ENCODE results near the gene NXT1.

The NXT1 gene

DNA sequence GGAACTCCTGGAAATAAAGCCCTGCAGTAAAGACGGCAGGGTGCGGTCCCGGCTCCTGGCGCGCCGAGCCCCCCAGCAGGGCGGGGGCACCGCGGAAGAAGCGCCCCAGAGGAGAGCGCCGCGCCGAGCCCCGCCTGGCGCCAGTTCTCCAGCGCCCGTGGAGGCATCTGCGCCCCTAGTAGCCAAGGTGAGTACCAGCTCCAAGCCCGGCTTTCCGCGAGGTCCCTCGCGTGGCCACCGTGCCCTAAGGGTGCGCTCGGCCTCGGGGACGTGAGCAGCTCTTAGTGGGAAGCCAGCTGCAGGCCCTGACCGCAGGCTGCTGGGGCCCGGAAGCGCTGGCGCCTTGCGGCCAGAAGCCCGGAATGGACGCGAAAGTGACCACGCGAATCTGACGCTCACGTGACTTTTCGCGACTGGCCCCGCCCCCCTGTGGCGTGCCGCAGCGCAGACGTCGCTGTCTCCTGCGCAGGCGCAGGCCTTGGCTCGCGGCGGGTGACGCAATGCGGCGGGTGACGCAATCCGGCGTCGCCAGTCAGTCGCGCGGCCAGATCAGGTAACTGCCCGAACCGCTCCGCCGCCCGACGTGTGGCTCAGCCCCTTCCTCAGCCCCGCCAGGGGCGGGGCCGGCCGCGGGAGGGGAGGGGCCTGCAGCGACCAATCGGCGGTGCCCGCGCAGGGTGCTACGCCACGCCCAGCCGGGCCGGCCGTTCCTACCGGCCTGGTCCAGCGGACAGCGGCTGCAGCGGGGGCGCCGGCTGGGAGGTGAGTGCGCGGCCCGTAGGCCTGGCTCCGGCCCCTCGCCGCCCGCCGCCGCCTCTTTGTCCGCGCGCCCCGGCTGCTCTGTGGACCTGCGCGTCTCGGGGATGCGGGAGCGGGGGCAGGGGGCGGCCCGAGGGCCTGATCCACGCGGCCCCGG, 11.1 kb downstream of the NXT1 start, which contains the start of gene GZF1:
GZF1 (plus strand) TSS at position 707 of the 916 bp plus-strand sequence. CDS start 2,202 bp downstream, outside the sequence.
- peak; percentile 99 for FAIRE-seq
- peak; percentile 92 for DNase-seq (ENCODE audit: insufficient read length)
- TF ChIP-seq POLR2A (IDR thresholded peaks at IDR 0.05; ENCODE audit: low read depth, low read length) (peak; percentile 88; the same call in 1 of the 2 replicates), TAF1 (IDR thresholded peaks at IDR 0.05; ENCODE audit: borderline replicate concordance, low read depth, low read length) (peak; percentile 72; the same call in 1 of the 2 replicates), POLR2AphosphoS5 (IDR thresholded peaks at IDR 0.05; ENCODE audit: low read depth, low read length) (peak; percentile 84)

DNA sequence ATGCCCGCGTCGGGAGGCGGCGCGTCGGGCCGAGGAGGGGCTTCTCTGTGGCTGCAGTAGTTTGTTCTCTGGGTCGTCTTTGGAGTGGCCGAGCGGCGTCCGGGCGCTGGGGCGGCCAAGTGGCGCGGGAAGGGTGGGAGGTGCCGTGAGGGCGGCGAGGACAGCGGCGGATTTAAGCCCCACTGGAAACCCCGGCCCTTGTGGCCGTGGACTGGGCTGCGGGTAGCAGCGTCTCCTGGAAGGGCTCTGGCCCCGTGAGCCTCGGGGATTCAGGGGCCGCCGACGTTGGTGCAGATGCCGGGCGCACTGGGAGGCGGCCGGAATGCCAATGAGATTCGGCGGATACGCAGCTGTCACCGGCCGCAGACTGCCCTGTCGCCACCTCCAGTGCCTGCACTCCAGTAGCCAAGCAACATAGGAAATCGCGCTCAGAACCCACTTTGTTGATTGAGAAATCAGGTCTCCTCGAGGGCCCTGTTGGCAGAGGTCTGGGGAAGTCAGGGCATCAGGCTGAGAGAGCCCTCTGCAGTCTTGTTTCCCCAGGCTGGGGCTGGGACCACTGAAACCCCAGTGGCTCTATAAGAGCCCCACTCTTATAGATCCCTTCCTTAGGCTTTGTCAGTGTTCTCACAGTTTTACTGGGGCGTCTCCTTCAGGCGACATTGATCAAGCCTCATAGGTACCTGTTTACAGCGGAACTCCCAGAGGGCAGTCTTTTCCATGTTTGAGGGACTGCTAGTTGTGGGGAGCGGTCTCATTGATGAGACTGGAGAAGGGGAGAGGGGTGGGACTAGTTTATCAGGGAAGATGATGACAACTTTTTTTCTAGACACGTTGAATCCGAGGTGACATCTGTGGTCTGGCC, 12.0 kb downstream of the NXT1 start:
- no peak for TF ChIP-seq POLR2AphosphoS5 (IDR thresholded peaks at IDR 0.05; ENCODE audit: low read depth, low read length)
- TF ChIP-seq TAF1 (IDR thresholded peaks at IDR 0.05; ENCODE audit: borderline replicate concordance, low read depth, low read length): no peak
- TF ChIP-seq POLR2A (IDR thresholded peaks at IDR 0.05; ENCODE audit: low read depth, low read length): no peak
- peak; percentile 41 for DNase-seq (ENCODE audit: insufficient read length)
- no peak for FAIRE-seq

DNA sequence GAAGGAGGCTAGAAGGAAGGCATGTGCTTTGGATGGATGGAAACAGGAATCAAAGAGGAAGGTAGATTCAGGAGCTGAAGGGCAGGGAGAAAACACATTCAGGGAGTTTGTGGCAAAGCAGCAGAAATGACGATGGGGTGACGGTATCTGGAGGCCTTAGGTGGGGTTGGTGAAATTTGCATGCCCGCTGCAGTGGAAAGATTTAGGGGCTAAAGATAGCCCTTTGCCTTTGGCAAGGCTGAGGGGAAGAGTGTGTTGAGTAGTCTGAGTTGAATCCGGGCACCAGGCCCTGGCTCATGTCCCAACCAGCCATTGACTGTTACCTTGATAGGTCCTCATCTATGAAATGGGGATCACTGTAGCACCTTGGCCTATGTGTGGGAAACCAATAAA, 12.7 kb downstream of the NXT1 start:
- no peak for FAIRE-seq
- DNase-seq (ENCODE audit: insufficient read length): no peak
- TF ChIP-seq POLR2AphosphoS5 (IDR thresholded peaks at IDR 0.05; ENCODE audit: low read depth, low read length) (no peak), TAF1 (IDR thresholded peaks at IDR 0.05; ENCODE audit: borderline replicate concordance, low read depth, low read length) (no peak), POLR2A (IDR thresholded peaks at IDR 0.05; ENCODE audit: low read depth, low read length) (no peak)

DNA sequence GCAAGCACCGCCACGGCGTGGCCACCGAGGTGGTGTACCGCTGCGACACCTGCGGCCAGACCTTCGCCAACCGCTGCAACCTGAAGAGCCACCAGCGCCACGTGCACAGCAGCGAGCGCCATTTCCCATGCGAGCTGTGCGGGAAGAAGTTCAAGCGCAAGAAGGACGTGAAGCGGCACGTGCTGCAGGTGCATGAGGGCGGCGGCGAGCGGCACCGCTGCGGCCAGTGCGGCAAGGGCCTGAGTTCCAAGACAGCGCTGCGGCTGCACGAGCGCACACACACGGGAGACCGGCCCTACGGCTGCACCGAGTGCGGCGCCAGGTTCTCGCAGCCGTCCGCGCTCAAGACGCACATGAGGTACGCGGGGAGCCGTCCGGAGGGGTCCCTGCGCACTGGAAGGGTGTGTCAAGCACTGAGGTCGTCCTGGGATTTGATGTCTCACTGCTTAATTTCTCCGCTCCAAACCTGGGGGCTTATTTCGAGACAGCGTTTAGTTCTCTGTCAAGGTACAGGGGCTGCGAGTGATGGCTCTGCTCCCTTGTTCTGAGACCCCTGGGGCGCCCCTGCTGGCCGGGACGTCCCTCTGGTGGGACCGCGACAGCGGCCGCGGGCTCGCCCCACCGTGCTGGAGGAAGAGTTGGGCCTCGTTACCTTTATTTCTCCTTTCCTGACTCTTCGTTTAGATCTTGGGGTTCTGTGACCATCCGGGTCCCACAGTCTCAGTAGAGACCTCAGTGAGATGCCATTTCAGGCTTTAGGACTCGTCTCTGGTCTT, 15.0 kb downstream of the NXT1 start:
- DNase-seq (ENCODE audit: insufficient read length): no peak
- FAIRE-seq: no peak
- TF ChIP-seq TAF1 (IDR thresholded peaks at IDR 0.05; ENCODE audit: borderline replicate concordance, low read depth, low read length) (no peak), POLR2AphosphoS5 (IDR thresholded peaks at IDR 0.05; ENCODE audit: low read depth, low read length) (no peak), POLR2A (IDR thresholded peaks at IDR 0.05; ENCODE audit: low read depth, low read length) (no peak)

DNA sequence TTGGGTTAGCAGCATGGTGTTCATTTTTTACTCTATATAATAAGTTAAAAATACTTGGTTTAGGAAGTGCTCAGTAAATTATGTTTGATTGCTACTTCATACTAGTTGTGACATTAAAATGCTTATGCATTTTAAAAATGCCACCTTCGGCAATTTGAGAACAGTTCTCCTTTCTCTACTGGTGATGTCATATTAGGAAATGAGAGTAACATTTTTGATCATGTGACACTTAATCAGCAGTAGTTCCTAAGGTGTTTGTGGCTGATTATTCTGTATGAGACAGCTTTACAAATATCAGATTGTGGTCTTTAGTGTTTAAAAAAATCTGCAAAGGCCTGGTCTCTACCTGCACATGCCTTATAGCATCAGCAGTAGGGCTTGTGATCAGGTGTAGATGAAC, 15.8 kb downstream of the NXT1 start:
- FAIRE-seq: no peak
- DNase-seq (ENCODE audit: insufficient read length): no peak
- no peak for TF ChIP-seq POLR2AphosphoS5 (IDR thresholded peaks at IDR 0.05; ENCODE audit: low read depth, low read length)
- no peak for TF ChIP-seq TAF1 (IDR thresholded peaks at IDR 0.05; ENCODE audit: borderline replicate concordance, low read depth, low read length)
- no peak for TF ChIP-seq POLR2A (IDR thresholded peaks at IDR 0.05; ENCODE audit: low read depth, low read length)

DNA sequence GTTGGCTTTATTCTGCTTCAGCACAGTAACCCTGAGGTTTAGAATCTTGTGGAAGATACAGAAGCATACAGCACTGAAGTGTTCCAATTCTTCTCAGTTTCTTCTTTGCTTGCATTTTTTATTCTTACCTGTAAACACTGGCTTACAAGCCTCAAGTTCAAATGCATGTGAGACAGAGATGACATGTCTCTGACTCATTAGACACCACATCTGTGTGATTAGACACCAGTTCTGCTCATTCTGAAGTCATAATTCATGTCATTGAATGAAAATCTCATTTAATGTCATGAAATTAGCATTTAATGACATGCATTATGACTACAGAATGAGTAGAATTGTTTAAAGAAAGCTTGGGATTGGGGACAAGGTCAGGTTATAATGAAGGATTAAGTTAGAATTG, 17.2 kb downstream of the NXT1 start:
- TF ChIP-seq POLR2A (IDR thresholded peaks at IDR 0.05; ENCODE audit: low read depth, low read length) (no peak), POLR2AphosphoS5 (IDR thresholded peaks at IDR 0.05; ENCODE audit: low read depth, low read length) (no peak), TAF1 (IDR thresholded peaks at IDR 0.05; ENCODE audit: borderline replicate concordance, low read depth, low read length) (no peak)
- FAIRE-seq: no peak
- DNase-seq (ENCODE audit: insufficient read length): no peak

DNA sequence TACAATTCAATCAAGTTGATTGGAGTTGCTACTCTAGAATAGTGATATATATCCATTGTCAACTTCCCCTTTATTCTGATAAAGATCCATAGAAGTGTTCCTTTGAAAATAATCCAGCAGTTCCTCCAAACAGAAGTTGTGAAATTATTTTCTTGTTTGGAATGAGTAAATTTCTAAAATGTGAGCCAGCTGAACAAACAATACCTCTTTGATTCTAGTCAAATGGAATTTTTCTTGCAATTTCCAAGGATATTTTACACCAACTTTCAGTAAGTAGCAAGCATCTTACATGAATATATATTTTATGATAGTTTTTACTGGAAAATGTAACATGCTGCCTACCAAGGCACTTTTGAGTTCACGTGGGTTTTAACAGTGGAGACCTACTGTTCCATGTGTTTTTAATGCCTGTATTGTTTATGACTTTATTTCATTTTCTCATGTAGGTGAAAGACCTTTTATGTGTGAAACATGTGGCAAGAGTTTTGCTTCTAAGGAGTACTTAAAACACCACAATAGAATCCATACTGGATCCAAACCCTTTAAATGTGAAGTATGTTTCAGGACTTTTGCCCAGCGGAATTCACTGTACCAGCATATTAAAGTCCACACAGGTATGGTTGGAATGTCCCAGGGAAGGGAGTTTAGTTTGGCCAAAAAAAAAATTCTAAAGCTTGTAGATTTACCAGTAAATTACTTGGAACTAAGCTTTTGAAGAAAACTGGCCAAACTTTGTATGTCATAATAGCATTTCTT, 17.9 kb downstream of the NXT1 start:
- FAIRE-seq: no peak
- no peak for TF ChIP-seq POLR2A (IDR thresholded peaks at IDR 0.05; ENCODE audit: low read depth, low read length)
- no peak for TF ChIP-seq POLR2AphosphoS5 (IDR thresholded peaks at IDR 0.05; ENCODE audit: low read depth, low read length)
- no peak for DNase-seq (ENCODE audit: insufficient read length)

DNA sequence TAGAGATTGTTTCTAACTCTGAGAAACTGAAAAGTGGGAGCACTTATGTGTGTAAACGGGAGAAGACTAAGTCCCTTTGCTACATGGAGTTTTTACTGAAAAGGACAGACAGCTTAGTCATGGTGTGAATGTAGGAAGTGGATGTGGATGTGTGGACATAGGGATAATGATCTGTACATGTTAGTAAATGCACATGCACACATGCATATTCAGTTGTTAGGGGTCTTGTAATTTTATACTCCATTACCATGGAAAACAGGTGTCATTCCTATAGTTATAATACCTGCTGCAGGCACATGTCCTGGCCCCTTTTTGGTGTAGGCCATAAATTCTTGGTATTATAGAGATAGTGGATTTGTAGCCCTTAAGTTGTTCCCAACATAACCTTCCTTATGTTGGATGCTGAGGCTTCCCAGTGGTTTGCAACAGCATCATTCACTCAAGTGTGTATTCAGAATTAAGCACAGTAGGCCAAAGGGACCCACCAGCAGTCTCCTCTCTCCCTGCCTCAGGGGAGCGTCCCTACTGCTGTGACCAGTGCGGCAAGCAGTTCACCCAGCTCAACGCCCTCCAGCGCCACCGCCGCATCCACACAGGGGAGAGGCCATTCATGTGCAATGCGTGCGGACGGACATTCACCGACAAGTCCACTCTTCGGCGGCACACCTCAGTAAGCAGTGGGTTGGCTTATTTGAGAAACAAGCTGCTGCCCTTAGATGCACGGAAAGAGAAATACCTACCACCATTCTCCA, 18.7 kb downstream of the NXT1 start:
- FAIRE-seq (no peak), DNase-seq (ENCODE audit: insufficient read length) (no peak)
- TF ChIP-seq POLR2AphosphoS5 (IDR thresholded peaks at IDR 0.05; ENCODE audit: low read depth, low read length) (no peak), POLR2A (IDR thresholded peaks at IDR 0.05; ENCODE audit: low read depth, low read length) (no peak), TAF1 (IDR thresholded peaks at IDR 0.05; ENCODE audit: borderline replicate concordance, low read depth, low read length) (no peak)

DNA sequence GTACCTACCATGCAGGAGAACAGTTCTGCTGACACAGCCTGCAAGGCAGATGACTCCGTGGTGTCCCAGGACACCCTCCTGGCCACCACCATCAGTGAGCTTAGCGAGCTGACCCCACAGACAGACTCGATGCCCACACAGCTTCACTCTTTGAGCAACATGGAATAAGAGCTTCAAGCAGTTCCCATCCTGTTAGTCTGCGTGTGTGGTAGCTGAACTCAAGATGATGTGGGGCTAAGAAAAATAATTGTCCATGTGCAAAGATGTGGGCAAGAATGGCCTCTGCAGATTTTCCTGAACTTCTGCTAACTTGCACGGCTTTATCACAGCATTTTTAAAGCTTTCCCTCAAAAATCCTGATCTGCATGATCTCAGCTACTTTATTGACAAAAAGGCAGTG, 19.7 kb downstream of the NXT1 start:
- FAIRE-seq (no peak), DNase-seq (ENCODE audit: insufficient read length) (no peak)
- no peak for TF ChIP-seq TAF1 (IDR thresholded peaks at IDR 0.05; ENCODE audit: borderline replicate concordance, low read depth, low read length)
- 0 out of 2 replicates have a peak, but pooled peaks have one; percentile 14 for TF ChIP-seq POLR2A (IDR thresholded peaks at IDR 0.05; ENCODE audit: low read depth, low read length)

DNA sequence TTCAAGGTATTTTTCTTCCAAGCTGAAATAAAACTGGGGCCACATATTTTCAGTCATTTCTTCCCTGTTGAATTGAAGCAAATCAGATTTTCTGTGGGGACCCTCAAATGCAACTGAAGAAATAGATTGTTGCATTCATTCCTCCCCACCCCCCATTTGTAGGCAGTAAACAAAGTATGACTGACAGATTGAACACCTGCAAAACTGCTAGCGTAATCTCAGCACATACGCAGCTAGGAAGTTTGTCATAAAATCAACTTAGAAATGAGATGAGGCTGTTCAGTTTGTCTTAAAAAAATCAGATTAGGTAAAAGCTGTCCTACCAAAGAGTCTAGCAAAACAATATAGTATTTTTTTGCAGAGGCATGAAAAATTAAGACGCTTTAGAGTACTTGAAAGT, 20.3 kb downstream of the NXT1 start:
- TF ChIP-seq TAF1 (IDR thresholded peaks at IDR 0.05; ENCODE audit: borderline replicate concordance, low read depth, low read length) (no peak), POLR2A (IDR thresholded peaks at IDR 0.05; ENCODE audit: low read depth, low read length) (no peak), POLR2AphosphoS5 (IDR thresholded peaks at IDR 0.05; ENCODE audit: low read depth, low read length) (no peak)
- DNase-seq (ENCODE audit: insufficient read length) (no peak), FAIRE-seq (no peak)

Measured in GM12892 (cell line).